ENCODE data around the gene TMEM273. TPM values are rescaled to one million over a fixed set of nuclear protein-coding genes. Genes with fewer than 3 reads are reported as not detected.

The TMEM273 gene
- total RNA-seq, 4 donors from 2014 or later, result 0.76 to 20.6 (median 7.1) TPM

- H3K4me1 ChIP-seq, result peaks cover 2 to 94% (median 43%) of the 10 kb centered on the region in 3 donors
- 43 to 49% methylated on average over 4 to 7 of the region's 9 CpGs for WGBS, 2 donors
- peak overlapping the region in 2 of 4 donors; percentile 26 to 62 for H3K27ac ChIP-seq
- intact Hi-C loops (cut with DNase I), result no loop called here
- TF ChIP-seq POLR2A (IDR thresholded peaks at IDR 0.05) (no peak), CTCF (IDR thresholded peaks at IDR 0.05) (no peak)
- no peaks in the 10 kb centered on the region for H3K36me3 ChIP-seq
- H3K9me3 ChIP-seq, result no peaks in the 10 kb centered on the region
- peak overlapping the region in 1 of 4 donors; percentile 12 for H3K4me3 ChIP-seq
- no peak for DNase-seq
- peaks cover 0 to 12% (median 0%) of the 10 kb centered on the region in 4 donors for H3K27me3 ChIP-seq
Observed at GRCh38 chr10:49109669-49110340, 78.4 kb downstream of the TMEM273 start.

DNA sequence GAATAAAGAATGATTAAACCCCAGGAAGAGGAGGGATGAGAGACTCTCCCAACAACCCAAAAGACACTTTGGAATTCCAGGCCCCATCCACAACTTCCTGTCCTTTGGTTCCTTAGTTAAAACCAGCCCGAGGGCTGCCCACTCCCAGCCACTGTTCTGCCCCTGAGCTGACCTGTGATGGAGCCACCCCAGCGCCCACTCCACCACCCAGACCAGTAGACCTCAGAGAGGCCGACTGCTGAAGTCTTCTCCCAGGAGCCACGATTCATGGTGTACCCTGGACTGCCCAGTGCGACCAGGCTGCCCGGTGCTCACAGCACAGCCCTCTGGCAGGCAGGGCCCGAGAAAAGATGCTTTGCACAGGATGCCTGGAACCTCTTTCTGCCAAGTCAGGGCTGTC is 79.5 kb downstream of the TMEM273 start:
- TF ChIP-seq POLR2A (IDR thresholded peaks at IDR 0.05) (no peak), CTCF (IDR thresholded peaks at IDR 0.05) (no peak)

DNA sequence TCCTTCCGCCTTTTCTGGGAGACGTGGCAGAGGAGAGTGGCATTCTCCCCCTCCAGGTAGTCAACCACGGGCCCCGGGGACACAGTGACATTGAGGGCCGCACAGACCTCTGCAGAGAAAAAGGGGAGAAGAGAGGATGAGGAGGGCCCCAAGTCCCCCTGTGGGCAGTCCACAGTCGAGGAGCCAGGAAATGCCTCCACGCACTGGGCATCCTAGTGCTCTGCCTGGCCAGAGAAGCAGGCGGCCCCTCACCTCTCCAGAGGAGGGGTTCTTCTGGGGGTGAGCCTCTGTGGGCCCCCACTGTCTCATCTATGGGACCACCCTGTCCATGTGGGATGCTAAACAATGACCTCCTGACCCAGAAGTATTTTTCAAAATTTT is 80.3 kb downstream of the TMEM273 start:
- Histone ChIP-seq H3K27ac (no peak overlapping the region), H3K4me3 (no peak overlapping the region), H3K4me1 (peaks cover 2 to 83% (median 41%) of the 10 kb centered on the region in 3 donors), H3K9me3 (no peaks in the 10 kb centered on the region), H3K27me3 (no peaks in the 10 kb centered on the region), H3K36me3 (no peaks in the 10 kb centered on the region)
- intact Hi-C loops (cut with DNase I), result no loop called here
- whole genome bisulfite sequencing, 2 donors, result 72 to 75% methylated on average over 2 to 5 of the region's 8 CpGs
- DNase-seq, result no peak
- TF ChIP-seq CTCF (IDR thresholded peaks at IDR 0.05) (no peak), POLR2A (IDR thresholded peaks at IDR 0.05) (no peak)

More for the DNA sequence above, 79.5 kb downstream of the TMEM273 start:
- Histone ChIP-seq H3K4me1 (peaks cover 2 to 91% (median 41%) of the 10 kb centered on the region in 3 donors), H3K4me3 (no peak overlapping the region), H3K27me3 (peaks cover 0 to under 1% (median 0%) of the 10 kb centered on the region in 4 donors), H3K9me3 (no peaks in the 10 kb centered on the region), H3K27ac (no peak overlapping the region), H3K36me3 (no peaks in the 10 kb centered on the region)
- WGBS, 2 donors, result 82 to 94% methylated on average over 2 to 7 of the region's 7 CpGs
- intact Hi-C loops (cut with DNase I), result no loop called here
- DNase-seq, result no peak

DNA sequence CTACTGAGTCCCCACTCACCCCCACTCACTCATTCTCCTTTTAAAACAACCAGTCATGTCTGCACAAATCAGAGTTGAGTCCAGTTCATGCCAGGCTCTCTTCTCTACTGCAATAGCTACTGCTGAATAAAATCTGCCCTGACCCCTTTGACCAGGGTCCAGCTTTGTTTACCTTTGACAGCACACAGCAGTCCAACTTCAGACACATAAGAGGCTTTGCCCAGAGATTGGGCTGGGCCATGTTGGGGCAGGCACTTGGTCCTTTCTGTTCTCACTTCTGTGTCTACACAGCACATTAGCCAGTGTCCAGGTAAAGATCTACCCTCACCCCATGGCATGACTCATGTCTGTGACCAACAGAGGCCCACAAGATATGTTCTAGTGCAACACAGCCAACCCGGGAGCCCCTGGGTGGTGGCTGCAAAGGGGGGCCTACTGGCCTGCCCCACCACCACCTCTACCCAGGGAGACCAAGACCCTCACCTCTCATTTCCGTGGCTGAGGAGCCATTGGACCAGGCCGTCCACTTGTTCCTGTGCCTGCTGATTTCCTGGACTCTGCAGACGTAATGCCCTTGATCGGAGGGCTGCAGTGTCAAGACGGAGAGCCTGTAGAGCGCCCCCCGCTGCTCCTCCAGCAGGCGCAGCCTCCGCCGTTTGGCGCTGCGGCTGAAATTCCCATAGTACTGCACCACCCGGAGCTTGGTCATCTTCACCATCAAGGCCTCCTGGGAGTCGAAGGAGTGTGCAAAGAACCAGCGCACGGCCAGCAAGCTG is 80.9 kb downstream of the TMEM273 start:
- Histone ChIP-seq H3K27me3 (no peaks in the 10 kb centered on the region), H3K4me1 (peaks cover 2 to 77% (median 41%) of the 10 kb centered on the region in 3 donors), H3K9me3 (no peaks in the 10 kb centered on the region), H3K27ac (peak overlapping the region in 1 of 4 donors; percentile 59), H3K36me3 (no peaks in the 10 kb centered on the region), H3K4me3 (no peak overlapping the region)
- TF ChIP-seq CTCF (IDR thresholded peaks at IDR 0.05), result no peak
- no peak for TF ChIP-seq POLR2A (IDR thresholded peaks at IDR 0.05)
- DNase-seq, result no peak
- intact Hi-C loops (cut with DNase I), result no loop called here
- WGBS, 2 donors, result 100% methylated on average over 4 of the region's 17 CpGs; no CpG with 5 or more reads in 1 of the 2 donors

DNA sequence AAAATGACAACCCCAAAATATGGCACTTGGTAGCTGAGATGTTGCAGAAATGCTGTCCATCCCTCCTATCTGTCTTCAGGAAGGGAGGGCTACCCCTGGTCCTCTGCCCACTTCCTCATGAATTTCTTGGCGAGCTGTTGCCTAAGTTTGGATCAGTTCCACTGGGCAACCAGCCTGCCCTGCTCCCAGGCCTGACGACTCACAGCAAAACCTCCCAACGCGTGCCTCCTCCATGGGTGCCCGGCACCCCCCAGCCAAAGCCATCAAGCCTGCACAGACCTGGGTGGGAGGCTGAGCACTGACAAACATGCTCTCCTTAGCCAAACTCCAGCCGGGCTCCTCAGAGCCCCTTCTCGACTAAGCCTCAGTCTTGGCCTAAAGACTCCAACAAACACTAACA is 81.7 kb downstream of the TMEM273 start:
- Histone ChIP-seq H3K36me3 (no peaks in the 10 kb centered on the region), H3K27me3 (no peaks in the 10 kb centered on the region), H3K4me3 (no peak overlapping the region), H3K27ac (peak overlapping the region in 3 of 4 donors; percentile 7 to 59 (median 44)), H3K9me3 (no peaks in the 10 kb centered on the region), H3K4me1 (peaks cover 2 to 69% (median 33%) of the 10 kb centered on the region in 3 donors)
- intact Hi-C loops (cut with DNase I), result no loop called here
- DNase-seq, result no peak
- 15 to 31% methylated on average over 6 to 7 of the region's 7 CpGs for WGBS, 2 donors
- TF ChIP-seq POLR2A (IDR thresholded peaks at IDR 0.05) (no peak), CTCF (IDR thresholded peaks at IDR 0.05) (no peak)

All from esophagus squamous epithelium (tissue), 5 donors.